Neural progenitor cell (in vitro differentiated cells): ENCODE data around the gene NUAK1. TPM values are rescaled to one million over a fixed set of nuclear protein-coding genes. Genes with fewer than 3 reads are reported as not detected.

Experiments
- DNase-seq: peaks from one replicate; pipeline ENCODE4 v3.0.0-alpha.2; 2016; ENCODE audit warnings: low spot score
- H2AFZ ChIP-seq: fragments of 200-600 bp; sonication (generic); replicated peaks from 2 replicates; pipeline ENCODE4 v1.6.1; 2016; ENCODE audit warnings: antibody characterized with exemption
- H3F3A ChIP-seq: fragments of 200-600 bp; sonication (generic); 2 replicates; pipeline ENCODE4 v1.6.1; 2016; ENCODE audit warnings: antibody characterized with exemption, low read depth
- H3K27ac ChIP-seq: fragments of 200-600 bp; sonication (generic); 2 replicates; pipeline ENCODE4 v1.5.1; 2016; ENCODE audit warnings: mild to moderate bottlenecking
- H3K27me3 ChIP-seq: fragments of 200-600 bp; sonication (generic); 2 replicates; pipeline ENCODE4 v1.6.1; 2016; ENCODE audit warnings: mild to moderate bottlenecking, moderate library complexity
- H3K36me3 ChIP-seq: fragments of 200-600 bp; sonication (generic); 2 replicates; pipeline ENCODE4 v1.5.1; 2016
- H3K4me1 ChIP-seq: fragments of 200-600 bp; sonication (generic); 2 replicates; pipeline ENCODE4 v1.6.1; 2016; ENCODE audit warnings: mixed run types
- H3K4me2 ChIP-seq: fragments of 200-600 bp; sonication (generic); 2 replicates; pipeline ENCODE4 v1.6.1; 2016
- H3K4me3 ChIP-seq: fragments of 200-600 bp; sonication (generic); 2 replicates; pipeline ENCODE4 v1.5.1; 2016
- H3K79me2 ChIP-seq: fragments of 200-600 bp; sonication (generic); 2 replicates; pipeline ENCODE4 v1.6.1; 2016; ENCODE audit warnings: low read depth
- H3K9ac ChIP-seq: fragments of 200-600 bp; sonication (generic); 2 replicates; pipeline ENCODE4 v1.6.1; 2016
- H3K9me3 ChIP-seq: fragments of 200-600 bp; sonication (generic); 2 replicates; pipeline ENCODE4 v1.5.1; 2016; ENCODE audit warnings: low read depth
- H4K20me1 ChIP-seq: fragments of 200-600 bp; sonication (generic); 2 replicates; pipeline ENCODE4 v1.6.1; 2016; ENCODE audit warnings: low read depth
- H3K27ac Mint-ChIP-seq: 3 replicates; pipeline ENCODE4 v1.8.0; 2021; ENCODE audit warnings: mixed read lengths
- H3K27me3 Mint-ChIP-seq: 2 replicates; pipeline ENCODE4 v1.8.0; 2022; ENCODE audit warnings: low read depth, mild to moderate bottlenecking, inconsistent platforms, moderate library complexity, mixed read lengths; ENCODE audit not compliant: insufficient read depth
- H3K36me3 Mint-ChIP-seq: 3 replicates; pipeline ENCODE4 v1.8.0; 2021; ENCODE audit warnings: mixed read lengths
- H3K4me1 Mint-ChIP-seq: 3 replicates; pipeline ENCODE4 v1.8.0; 2021; ENCODE audit warnings: mixed read lengths
- H3K4me3 Mint-ChIP-seq: 3 replicates; pipeline ENCODE4 v1.8.0; 2021; ENCODE audit warnings: mild to moderate bottlenecking, moderate library complexity, mixed read lengths
- H3K9me3 Mint-ChIP-seq: 3 replicates; pipeline ENCODE4 v1.8.0; 2020; ENCODE audit warnings: mixed read lengths
- EZH2 ChIP-seq: fragments of 200-600 bp; sonication (generic); IDR thresholded peaks from 2 replicates; pipeline ENCODE4 v1.6.1; 2017; ENCODE audit warnings: antibody characterized with exemption, mild to moderate bottlenecking, moderate library complexity
- EZH2phosphoT487 ChIP-seq: fragments of 200-600 bp; sonication (generic); IDR thresholded peaks from 2 replicates; pipeline ENCODE4 v1.6.1; 2017; ENCODE audit warnings: antibody characterized with exemption
- total RNA-seq: library from RNA; depleted of rRNA; stranded (reverse); fragments of >200 nt; gene quantifications from 2 replicates; pipeline ENCODE4 v1.2.3, GENCODE V29; 2015; ENCODE audit warnings: low replicate concordance
- TF ChIP-seq, protein P1 (sequence below): fragments of 200-600 bp; sonication (generic); IDR thresholded peaks from 2 replicates; pipeline ENCODE4 v1.5.1; 2017; ENCODE audit warnings: antibody characterized with exemption, mild to moderate bottlenecking

The NUAK1 gene
- total RNA-seq, 1 donor from 2014 or later: 18.8 TPM

DNA sequence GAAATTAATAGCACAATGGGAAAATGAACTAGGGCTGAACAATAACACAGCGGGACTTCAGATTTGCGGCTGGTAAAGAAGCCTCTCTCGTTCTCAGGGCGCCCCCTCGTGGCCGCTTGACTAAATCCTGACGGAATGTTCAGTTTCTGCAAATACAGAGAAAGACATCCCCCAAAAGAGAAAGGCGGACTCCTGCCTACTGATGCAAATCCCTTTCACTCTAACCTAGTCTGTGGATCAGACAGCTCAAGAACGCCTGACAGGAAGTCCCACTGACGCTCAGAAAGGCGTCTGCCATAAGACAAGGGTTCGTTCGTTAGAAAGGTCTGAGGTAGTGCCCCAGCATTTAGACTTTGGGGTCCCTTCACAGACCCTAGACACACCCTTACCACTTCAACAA, 2.5 kb downstream of the NUAK1 start:
- H3K27ac ChIP-seq: no peak overlapping the region
- H3K4me3 ChIP-seq: peak overlapping the region; percentile 87
- peak overlapping the region; percentile 85 for H3K4me2 ChIP-seq
- peaks cover 17% of the 10 kb centered on the region for H3K27me3 ChIP-seq
- DNase-seq: peak; percentile 97
- peaks cover 59% of the 10 kb centered on the region for H4K20me1 ChIP-seq
- H3K27ac Mint-ChIP-seq: peak overlapping the region; percentile 27
- H3K9me3 ChIP-seq: no peaks in the 10 kb centered on the region
- peaks cover 69% of the 10 kb centered on the region for H3K4me1 Mint-ChIP-seq
- H3K4me3 Mint-ChIP-seq: peak overlapping the region; percentile 99
- peaks cover 30% of the 10 kb centered on the region for H3F3A ChIP-seq
- H3K36me3 Mint-ChIP-seq: peaks cover 8% of the 10 kb centered on the region
- H3K9me3 Mint-ChIP-seq: no peaks in the 10 kb centered on the region
- peaks cover 80% of the 10 kb centered on the region for H3K79me2 ChIP-seq
- H3K4me1 ChIP-seq: peaks cover 48% of the 10 kb centered on the region
- H3K36me3 ChIP-seq: no peaks in the 10 kb centered on the region
- H3K9ac ChIP-seq: no peak overlapping the region
- peaks cover 3% of the 10 kb centered on the region for H3K27me3 Mint-ChIP-seq
- TF ChIP-seq EZH2 (peak; percentile 28), EZH2phosphoT487 (no peak)
- TF ChIP-seq, protein P1, sequence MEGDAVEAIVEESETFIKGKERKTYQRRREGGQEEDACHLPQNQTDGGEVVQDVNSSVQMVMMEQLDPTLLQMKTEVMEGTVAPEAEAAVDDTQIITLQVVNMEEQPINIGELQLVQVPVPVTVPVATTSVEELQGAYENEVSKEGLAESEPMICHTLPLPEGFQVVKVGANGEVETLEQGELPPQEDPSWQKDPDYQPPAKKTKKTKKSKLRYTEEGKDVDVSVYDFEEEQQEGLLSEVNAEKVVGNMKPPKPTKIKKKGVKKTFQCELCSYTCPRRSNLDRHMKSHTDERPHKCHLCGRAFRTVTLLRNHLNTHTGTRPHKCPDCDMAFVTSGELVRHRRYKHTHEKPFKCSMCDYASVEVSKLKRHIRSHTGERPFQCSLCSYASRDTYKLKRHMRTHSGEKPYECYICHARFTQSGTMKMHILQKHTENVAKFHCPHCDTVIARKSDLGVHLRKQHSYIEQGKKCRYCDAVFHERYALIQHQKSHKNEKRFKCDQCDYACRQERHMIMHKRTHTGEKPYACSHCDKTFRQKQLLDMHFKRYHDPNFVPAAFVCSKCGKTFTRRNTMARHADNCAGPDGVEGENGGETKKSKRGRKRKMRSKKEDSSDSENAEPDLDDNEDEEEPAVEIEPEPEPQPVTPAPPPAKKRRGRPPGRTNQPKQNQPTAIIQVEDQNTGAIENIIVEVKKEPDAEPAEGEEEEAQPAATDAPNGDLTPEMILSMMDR: peak; percentile 96
- H2AFZ ChIP-seq: no peak overlapping the region

DNA sequence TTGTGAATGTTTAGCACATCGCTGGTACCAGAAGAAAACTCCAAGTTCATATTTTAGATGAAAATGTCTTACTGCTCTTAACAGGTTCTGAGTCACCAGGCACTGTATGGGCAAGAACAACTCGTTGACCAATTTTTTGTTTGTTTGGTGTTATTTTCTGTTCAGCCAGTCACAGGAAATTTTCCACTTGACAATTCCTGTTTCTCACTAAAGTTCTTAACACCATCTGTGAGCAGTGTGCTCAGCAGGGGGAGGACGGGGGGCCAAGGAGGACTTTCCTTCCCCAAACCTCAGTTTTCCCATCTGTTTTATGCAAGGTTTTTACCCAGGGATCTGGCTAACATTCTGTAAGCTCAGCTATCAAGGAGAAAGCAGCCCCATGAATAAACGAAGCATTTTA, 3.0 kb downstream of the NUAK1 start:
- H3K4me3 Mint-ChIP-seq: peak overlapping the region; percentile 99
- Histone ChIP-seq H3K27ac (no peak overlapping the region), H2AFZ (no peak overlapping the region), H3K9me3 (no peaks in the 10 kb centered on the region), H3K79me2 (peaks cover 78% of the 10 kb centered on the region), H3K9ac (no peak overlapping the region), H4K20me1 (peaks cover 63% of the 10 kb centered on the region), H3K4me3 (peak overlapping the region; percentile 27), H3K4me1 (peaks cover 48% of the 10 kb centered on the region), H3F3A (peaks cover 27% of the 10 kb centered on the region), H3K4me2 (peak overlapping the region; percentile 85), H3K27me3 (peaks cover 17% of the 10 kb centered on the region), H3K36me3 (no peaks in the 10 kb centered on the region)
- peaks cover 3% of the 10 kb centered on the region for H3K27me3 Mint-ChIP-seq
- H3K27ac Mint-ChIP-seq: no peak overlapping the region
- H3K9me3 Mint-ChIP-seq: no peaks in the 10 kb centered on the region
- H3K36me3 Mint-ChIP-seq: peaks cover 8% of the 10 kb centered on the region
- peak; percentile 26 for DNase-seq
- TF ChIP-seq EZH2phosphoT487: no peak
- TF ChIP-seq EZH2: no peak
- TF ChIP-seq, protein P1: no peak
- peaks cover 72% of the 10 kb centered on the region for H3K4me1 Mint-ChIP-seq

- peaks cover 74% of the 10 kb centered on the region for H3K4me1 Mint-ChIP-seq
- H3K27me3 Mint-ChIP-seq: peaks cover 3% of the 10 kb centered on the region
- no peaks in the 10 kb centered on the region for H3K36me3 ChIP-seq
- no peaks in the 10 kb centered on the region for H3K9me3 Mint-ChIP-seq
- peaks cover 20% of the 10 kb centered on the region for H3F3A ChIP-seq
- peaks cover 40% of the 10 kb centered on the region for H3K4me1 ChIP-seq
- no peak overlapping the region for H3K27ac ChIP-seq
- H3K4me2 ChIP-seq: peak overlapping the region; percentile 85
- peak overlapping the region; percentile 99 for H3K4me3 Mint-ChIP-seq
- H3K79me2 ChIP-seq: peaks cover 78% of the 10 kb centered on the region
- H3K9ac ChIP-seq: no peak overlapping the region
- no peak overlapping the region for H3K27ac Mint-ChIP-seq
- H3K9me3 ChIP-seq: no peaks in the 10 kb centered on the region
- peaks cover 8% of the 10 kb centered on the region for H3K36me3 Mint-ChIP-seq
- DNase-seq: peak; percentile 34
- peaks cover 17% of the 10 kb centered on the region for H3K27me3 ChIP-seq
- H3K4me3 ChIP-seq: no peak overlapping the region
- no peak for TF ChIP-seq EZH2
- TF ChIP-seq, protein P1: no peak
- no peak for TF ChIP-seq EZH2phosphoT487
- H2AFZ ChIP-seq: no peak overlapping the region
- H4K20me1 ChIP-seq: peaks cover 66% of the 10 kb centered on the region
Measured at GRCh38 chr12:106135075-106135474, 3.7 kb downstream of the NUAK1 start.
